ENCODE data around the gene SLC29A1. TPM values are rescaled to one million over a fixed set of nuclear protein-coding genes. Genes with fewer than 3 reads are reported as not detected.

The SLC29A1 gene
- total RNA-seq, 4 donors from 2014 or later, result 39.7 to 83.3 (median 55.8) TPM

DNA sequence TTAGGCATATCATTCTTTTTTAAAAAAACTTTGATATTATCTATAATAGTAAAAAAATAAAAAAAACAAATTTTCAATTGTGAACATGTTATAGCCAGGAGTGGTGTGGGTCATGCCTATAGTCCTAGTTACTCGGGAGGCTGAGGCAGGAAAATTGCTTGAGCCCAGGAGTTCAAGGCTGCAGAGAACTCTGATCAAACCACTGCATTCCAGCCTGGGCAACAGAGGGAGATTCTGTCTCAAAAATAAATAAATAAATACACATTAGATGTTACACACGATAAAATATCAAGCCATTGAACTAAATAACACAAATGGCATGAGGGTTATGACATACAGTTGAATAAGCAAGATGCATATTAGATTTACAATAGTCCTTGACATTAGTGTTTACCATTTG lies 34.6 kb upstream of the SLC29A1 start:
- no peaks in the 10 kb centered on the region for H3K36me3 ChIP-seq
- 84 to 87% methylated on average over 2 of the region's 2 CpGs for WGBS, 2 donors
- intact Hi-C loops (cut with DNase I), result no loop called here
- no peak overlapping the region for H3K4me3 ChIP-seq (replicated peaks in 1 of 3)
- DNase-seq, result no peak
- no peaks in the 10 kb centered on the region for H3K27me3 ChIP-seq
- H3K27ac ChIP-seq, result no peak overlapping the region
- no peaks in the 10 kb centered on the region for H3K9me3 ChIP-seq
- no peaks in the 10 kb centered on the region for H3K4me1 ChIP-seq
- TF ChIP-seq, protein P1, sequence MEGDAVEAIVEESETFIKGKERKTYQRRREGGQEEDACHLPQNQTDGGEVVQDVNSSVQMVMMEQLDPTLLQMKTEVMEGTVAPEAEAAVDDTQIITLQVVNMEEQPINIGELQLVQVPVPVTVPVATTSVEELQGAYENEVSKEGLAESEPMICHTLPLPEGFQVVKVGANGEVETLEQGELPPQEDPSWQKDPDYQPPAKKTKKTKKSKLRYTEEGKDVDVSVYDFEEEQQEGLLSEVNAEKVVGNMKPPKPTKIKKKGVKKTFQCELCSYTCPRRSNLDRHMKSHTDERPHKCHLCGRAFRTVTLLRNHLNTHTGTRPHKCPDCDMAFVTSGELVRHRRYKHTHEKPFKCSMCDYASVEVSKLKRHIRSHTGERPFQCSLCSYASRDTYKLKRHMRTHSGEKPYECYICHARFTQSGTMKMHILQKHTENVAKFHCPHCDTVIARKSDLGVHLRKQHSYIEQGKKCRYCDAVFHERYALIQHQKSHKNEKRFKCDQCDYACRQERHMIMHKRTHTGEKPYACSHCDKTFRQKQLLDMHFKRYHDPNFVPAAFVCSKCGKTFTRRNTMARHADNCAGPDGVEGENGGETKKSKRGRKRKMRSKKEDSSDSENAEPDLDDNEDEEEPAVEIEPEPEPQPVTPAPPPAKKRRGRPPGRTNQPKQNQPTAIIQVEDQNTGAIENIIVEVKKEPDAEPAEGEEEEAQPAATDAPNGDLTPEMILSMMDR (IDR thresholded peaks at IDR 0.05), result no peak
- TF ChIP-seq POLR2A (IDR thresholded peaks at IDR 0.05), result no peak

DNA sequence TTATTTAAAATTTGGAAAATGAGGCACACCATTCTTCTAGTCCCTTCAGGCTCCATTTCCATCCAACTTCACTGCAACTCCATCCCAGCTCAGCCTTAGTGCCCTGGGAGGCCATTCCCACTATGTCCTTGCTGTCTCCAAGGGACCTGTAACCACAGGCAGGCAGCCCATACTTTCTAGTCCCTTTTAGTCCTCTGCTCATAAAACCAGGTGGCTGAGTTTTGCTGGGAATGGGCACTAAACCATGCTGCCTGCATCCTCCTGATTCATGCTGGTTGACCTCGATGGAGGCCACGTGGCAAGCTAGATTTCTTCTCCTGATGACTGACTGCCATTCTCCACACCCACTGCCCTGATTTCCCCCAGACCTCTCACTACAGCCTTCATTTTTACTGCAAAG lies 34.1 kb upstream of the SLC29A1 start:
- Histone ChIP-seq H3K4me1 (no peaks in the 10 kb centered on the region), H3K36me3 (no peaks in the 10 kb centered on the region), H3K27ac (no peak overlapping the region), H3K27me3 (no peaks in the 10 kb centered on the region), H3K4me3 (replicated peaks in 1 of 3) (no peak overlapping the region), H3K9me3 (no peaks in the 10 kb centered on the region)
- 78 to 81% methylated on average over 2 of the region's 2 CpGs for WGBS, 2 donors
- no peak for TF ChIP-seq POLR2A (IDR thresholded peaks at IDR 0.05)
- TF ChIP-seq, protein P1 (IDR thresholded peaks at IDR 0.05), result no peak
- no peak for DNase-seq
- intact Hi-C loops (cut with DNase I), result no loop called here

DNA sequence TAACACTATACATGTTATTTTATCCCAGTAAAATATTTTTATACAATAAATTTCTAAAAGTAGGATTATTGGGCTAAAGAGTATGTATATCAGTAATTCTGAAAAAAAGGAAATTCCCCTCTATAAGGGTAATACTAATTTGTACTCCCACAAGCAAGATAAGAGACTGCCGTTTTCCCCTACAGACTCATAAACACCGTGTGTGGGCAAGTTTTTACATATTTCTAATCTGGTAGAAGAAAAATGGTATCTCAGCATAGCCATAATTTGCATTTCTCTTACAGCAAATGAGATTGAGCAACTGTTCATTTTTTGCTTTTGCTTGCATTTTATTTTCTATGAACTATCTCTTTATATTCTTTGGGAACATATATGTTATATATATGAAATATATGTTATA lies 32.7 kb upstream of the SLC29A1 start:
- Histone ChIP-seq H3K27me3 (no peaks in the 10 kb centered on the region), H3K9me3 (no peaks in the 10 kb centered on the region), H3K27ac (no peak overlapping the region), H3K4me1 (no peaks in the 10 kb centered on the region), H3K36me3 (no peaks in the 10 kb centered on the region), H3K4me3 (replicated peaks in 1 of 3) (no peak overlapping the region)
- 60 to 75% methylated on average over 2 of the region's 2 CpGs for WGBS, 2 donors
- DNase-seq, result no peak
- TF ChIP-seq, protein P1 (IDR thresholded peaks at IDR 0.05), result no peak
- TF ChIP-seq POLR2A (IDR thresholded peaks at IDR 0.05), result no peak
- intact Hi-C loops (cut with DNase I), result no loop called here

DNA sequence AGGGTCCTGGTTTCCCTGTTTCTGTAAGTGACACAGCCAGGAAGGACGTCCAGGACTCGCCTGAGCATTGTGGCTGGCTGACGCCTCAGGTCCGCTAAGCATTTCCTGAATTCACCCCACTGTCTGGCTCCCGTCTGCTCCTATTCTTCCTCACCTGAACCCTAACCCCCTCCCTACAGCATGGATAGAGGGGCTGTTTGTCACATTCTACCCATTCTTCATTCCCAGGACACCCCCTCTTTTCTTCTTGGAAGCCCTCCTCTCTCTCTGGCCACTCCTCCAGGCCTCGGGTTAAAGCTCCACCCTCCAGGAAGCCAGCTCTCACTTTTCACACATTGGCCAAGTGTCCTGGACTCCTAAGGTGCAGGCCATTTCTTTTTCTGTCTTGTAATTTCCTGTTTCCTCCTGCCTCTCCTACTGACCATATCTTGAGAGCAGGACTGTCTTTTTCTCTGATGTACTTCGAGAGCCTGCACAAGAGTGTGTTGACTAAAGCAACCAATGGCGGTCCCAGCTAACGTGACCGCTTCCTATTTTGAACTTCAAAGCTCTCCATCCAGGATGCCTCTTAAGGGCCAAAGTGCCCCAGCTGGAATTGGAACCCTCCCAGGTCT lies 30.9 kb upstream of the SLC29A1 start:
- DNase-seq, result peak in 1 of 2 donors; percentile 28
- intact Hi-C loops (cut with DNase I), result no loop called here
- peak overlapping the region in 1 of 3 donors; percentile 30 for H3K27ac ChIP-seq
- no peaks in the 10 kb centered on the region for H3K27me3 ChIP-seq
- no peaks in the 10 kb centered on the region for H3K9me3 ChIP-seq
- H3K4me3 ChIP-seq (replicated peaks in 1 of 3), result no peak overlapping the region
- TF ChIP-seq POLR2A (IDR thresholded peaks at IDR 0.05), result no peak
- TF ChIP-seq, protein P1 (IDR thresholded peaks at IDR 0.05), result no peak
- no peaks in the 10 kb centered on the region for H3K36me3 ChIP-seq
- WGBS, 2 donors, result 45 to 47% methylated on average over 10 of the region's 10 CpGs
- no peaks in the 10 kb centered on the region for H3K4me1 ChIP-seq

DNA sequence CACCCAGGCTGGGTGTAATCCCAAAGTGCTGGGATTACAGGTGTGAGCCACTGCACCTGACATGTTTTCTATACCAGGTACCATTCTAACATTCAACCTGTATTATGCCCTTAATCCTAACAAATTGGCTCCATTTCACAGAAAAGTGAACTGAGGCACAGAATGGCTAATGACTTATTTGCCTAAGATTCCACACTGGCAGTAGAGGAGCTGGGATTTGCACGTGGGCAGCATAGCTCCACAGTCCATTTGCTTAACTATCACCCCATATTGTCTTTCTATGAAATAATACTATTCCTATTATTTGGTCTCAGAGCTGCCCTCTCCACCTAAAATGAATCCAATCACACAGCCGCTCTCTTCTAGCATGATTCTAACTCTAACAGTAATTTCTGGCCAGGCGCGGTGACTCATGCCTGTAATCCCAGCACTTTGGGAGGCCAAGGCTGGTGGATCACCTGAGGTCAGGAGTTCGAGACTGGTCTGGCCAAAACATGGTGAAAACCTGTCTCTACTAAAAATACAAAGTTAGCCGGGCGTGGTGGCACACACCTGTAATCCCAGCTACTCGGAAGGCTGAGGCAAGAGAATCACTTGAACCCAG lies 30.0 kb upstream of the SLC29A1 start:
- TF ChIP-seq, protein P1 (IDR thresholded peaks at IDR 0.05), result no peak
- no peak for TF ChIP-seq POLR2A (IDR thresholded peaks at IDR 0.05)
- no peak overlapping the region for H3K27ac ChIP-seq
- H3K4me1 ChIP-seq, result no peaks in the 10 kb centered on the region
- intact Hi-C loops (cut with DNase I), result no loop called here
- no peak for DNase-seq
- no peaks in the 10 kb centered on the region for H3K27me3 ChIP-seq
- no peaks in the 10 kb centered on the region for H3K9me3 ChIP-seq
- 88 to 92% methylated on average over 8 of the region's 8 CpGs for WGBS, 2 donors
- H3K36me3 ChIP-seq, result no peaks in the 10 kb centered on the region
- no peak overlapping the region for H3K4me3 ChIP-seq (replicated peaks in 1 of 3)
